Measurements from ENCODE around the gene SNRNP35. TPM values are rescaled to one million over a fixed set of nuclear protein-coding genes. Genes with fewer than 3 reads are reported as not detected.
A peak's percentile ranks its signal among the peaks of the same experiment; 100 is the strongest.

SNRNP35 gene
- total RNA-seq (2021; fragmentation: NEBNext Ultra II Directional; extraction: Animal tissue kit (Norgen Biotek cat#: 25700)) = 15.3 and 16.9 TPM in 2 replicates
- 8.0 and 8.4 TPM in 2 replicates for polyA plus RNA-seq (2011; rRNA removed)
- 17.8 TPM for polyA plus RNA-seq (2011; cell fraction: cytosol; rRNA removed)
- 12.3 TPM for polyA plus RNA-seq (2011; cell fraction: nucleus; rRNA removed)
- polyA plus RNA-seq (2012, experiment 1 of 2) = 24.0 to 28.6 TPM (median 26.7 TPM) in 4 replicates
- polyA plus RNA-seq (2012, experiment 2 of 2) = 9.4 TPM
- polyA plus RNA-seq (2013, experiment 1 of 2) = 14.3 TPM
- 14.8 TPM for polyA plus RNA-seq (2013, experiment 2 of 2)
- polyA minus RNA-seq (2011; rRNA and poly(A)+ RNA removed) = 5.8 and 12.0 TPM in 2 replicates
- 7.3 TPM for polyA minus RNA-seq (2011; cell fraction: cytosol; rRNA and poly(A)+ RNA removed)
- polyA minus RNA-seq (2011; cell fraction: nucleus; rRNA and poly(A)+ RNA removed) = 14.0 TPM
- long read RNA-seq, experiment 1, partial matches to known transcripts = 1 of 2 reads
- long read RNA-seq, experiment 1, other reads (novel, unspliced or antisense) = 1 of 2 reads
- long read RNA-seq, experiment 2, transcript SNRNP35-203 (2 exons, 1,975 nt) = major isoform, 57 of 64 reads
- long read RNA-seq, experiment 2, partial matches to known transcripts = 1 of 64 reads
- long read RNA-seq, experiment 2, other reads (novel, unspliced or antisense) = 5 of 64 reads

GRCh38 chr12:123457980-123458779, at the start of gene SNRNP35:
Gene SNRNP35 (plus strand): TSS chr12:123458139. CDS start chr12:123465541, 7,402 bp downstream.
- H3K56ac ChIP-seq (replicated peaks; ENCODE audit: insufficient read length, low read depth, low read length) = peak within 1 kb of the TSS; percentile 95
- TF ChIP-seq POLR2A (IDR thresholded peaks at IDR 0.05; ENCODE audit: control extremely low read depth in 1 of 2, low read depth in 2 of 2, low read length in 2 of 2) (peak; percentile 66 to 91), TAF1 (IDR thresholded peaks at IDR 0.05; ENCODE audit: low read depth, low read length) (peak; percentile 90), POLR2AphosphoS5 (IDR thresholded peaks at IDR 0.05; ENCODE audit: low read depth, low read length) (peak; percentile 91), EGR1 (IDR thresholded peaks at IDR 0.05; ENCODE audit: borderline replicate concordance, low read depth, low read length) (peak; percentile 62; the same call in 1 of the 2 replicates), PHF8 (conservative IDR thresholded peaks at IDR 0.05; ENCODE audit: low read depth, low read length) (peak; percentile 88), TBP (IDR thresholded peaks at IDR 0.05; ENCODE audit: low read depth, low read length) (peak; percentile 28; the same call in 1 of the 2 replicates), TAF7 (optimal IDR thresholded peaks at IDR 0.05; ENCODE audit: borderline replicate concordance, low read depth, low read length) (peak; percentile 80), HDAC6 (IDR thresholded peaks at IDR 0.05; ENCODE audit: low read depth, low read length) (no peak), CREB1 (IDR thresholded peaks at IDR 0.05) (0 out of 2 replicates have a peak, but pooled peaks have one; percentile 37), CTBP2 (IDR thresholded peaks at IDR 0.05; ENCODE audit: borderline replicate concordance, insufficient read depth, insufficient read length, low read length) (no peak)

More at GRCh38 chr12:123457980-123458779, at the start of gene SNRNP35:
- WGBS, 2 experiments (ENCODE audit: extremely low coverage in 1 of 2, insufficient coverage in 1 of 2, insufficient read length in 1 of 2, insufficient replicate concordance in 2 of 2, low coverage in 1 of 2, low lambda C conversion rate in 2 of 2, missing lambda C conversion rate in 1 of 2) = 0% methylated on average over 42 of the region's 48 CpGs; no CpG with 5 or more reads in 1 of the 2 experiments
- Histone ChIP-seq H3K4me2 (ENCODE audit: insufficient read depth in 1 of 2, low read depth in 2 of 2, low read length in 2 of 2) (peak within 1 kb of the TSS; percentile 65 to 70), H2AFZ (ENCODE audit: low read length) (peak within 1 kb of the TSS; percentile 47), H2BK15ac (ENCODE audit: low read length) (no peak within 1 kb of the TSS; the same call in 1 of the 2 replicates), H2BK12ac (ENCODE audit: low read depth, low read length) (peak within 1 kb of the TSS; percentile 87), H3K14ac (ENCODE audit: insufficient read length) (no peak within 1 kb of the TSS), H3K9me3 (ENCODE audit: insufficient read depth in 2 of 2, low read depth in 1 of 2, low read length in 1 of 2) (no peaks in the 10 kb centered on the region), H3K23ac (ENCODE audit: insufficient read length) (no peak within 1 kb of the TSS), H3K79me2 (ENCODE audit: control insufficient read depth in 1 of 2, insufficient read depth in 2 of 2, low read length in 2 of 2) (no peaks in the 10 kb centered on the region), H4K20me1 (replicated peaks in 1 of 2; ENCODE audit: control insufficient read depth in 1 of 2, insufficient read depth in 2 of 2, low read length in 2 of 2) (peaks cover 0 to 2% of the 10 kb centered on the region in 2 experiments), H2BK120ac (replicated peaks; ENCODE audit: low read depth, low read length) (no peak within 1 kb of the TSS), H3K4me3 (ENCODE audit: extremely low read depth in 1 of 4, insufficient read depth in 2 of 4, low read depth in 3 of 4, low read length in 4 of 4) (peak within 1 kb of the TSS; percentile 77 to 98 (median 84)), H3K4ac (replicated peaks; ENCODE audit: insufficient read length, low read depth, low read length) (no peak within 1 kb of the TSS), H3K27ac (ENCODE audit: low read depth, low read length) (peak within 1 kb of the TSS; percentile 98), H2BK5ac (ENCODE audit: low read depth, low read length) (peak within 1 kb of the TSS; percentile 99), H3K27me3 (replicated peaks in 1 of 4; ENCODE audit: control insufficient read depth in 3 of 4, extremely low read depth in 1 of 4, insufficient read depth in 3 of 4, low read length in 3 of 4) (no peaks in the 10 kb centered on the region), H4K91ac (replicated peaks; ENCODE audit: insufficient read length, low read length) (peak within 1 kb of the TSS; percentile 94), H2AK5ac (ENCODE audit: low read depth, low read length) (no peak within 1 kb of the TSS), H3K18ac (ENCODE audit: extremely low read depth, low read length) (peak within 1 kb of the TSS; percentile 100), H3K4me1 (replicated peaks in 1 of 4; ENCODE audit: control insufficient read depth in 3 of 4, insufficient read depth in 4 of 4, low read length in 3 of 4) (no peaks in the 10 kb centered on the region), H2BK20ac (ENCODE audit: low read length) (no peak within 1 kb of the TSS), H3K9ac (replicated peaks in 1 of 4; ENCODE audit: extremely low read depth in 1 of 4, low read depth in 3 of 4, low read length in 3 of 4) (peak within 1 kb of the TSS; percentile 76 to 98 (median 88)), H3K23me2 (ENCODE audit: low read depth, low read length) (0 out of 2 replicates have a peak, but pooled peaks cover 1% of the 10 kb centered on the region), H4K8ac (ENCODE audit: extremely low read depth, insufficient read depth, low read length) (peak within 1 kb of the TSS; percentile 100; the same call in 1 of the 2 replicates), H3K36me3 (ENCODE audit: control insufficient read depth in 2 of 4, insufficient read depth in 4 of 4, low read length in 3 of 4) (no peaks in the 10 kb centered on the region), H3K79me1 (ENCODE audit: low read depth, low read length) (no peaks in the 10 kb centered on the region), H4K5ac (ENCODE audit: insufficient read length, low read depth, low read length) (peak within 1 kb of the TSS; percentile 85)
- FAIRE-seq (no peak), DNase-seq (ENCODE audit: low read depth in 1 of 2, low spot score in 2 of 2) (peak; percentile 43 to 81)
- ChIA-PET POLR2A (ENCODE audit: partially characterized antibody) (interaction anchor here (0.5 to 2.8 kb wide), 18 partner anchors 9 to 254 kb away, joined by 3 to 9 read pairs (median 3); partner anchors contain the start of genes ATP6V0A2 and KMT5A), CTCF (ENCODE audit: partially characterized antibody) (no interaction called here)

All from H1 (cell line).